GM12891 (cell line): Measurements from ENCODE around the gene PCBP3.

Experiments used
- POLR2A ChIP-seq: IDR thresholded peaks from 2 replicates; pipeline ENCODE4 v1.6.1; 2011; ENCODE audit warnings: low read depth, low read length, control low read depth
- POLR2AphosphoS5 ChIP-seq: IDR thresholded peaks from 2 replicates; pipeline ENCODE4 v1.6.1; 2011; ENCODE audit warnings: low read depth, low read length, control low read depth
- SPI1 ChIP-seq: IDR thresholded peaks from 2 replicates; pipeline ENCODE4 v1.6.1; 2011; ENCODE audit warnings: low read depth, low read length, control low read depth
- TAF1 ChIP-seq: IDR thresholded peaks from 2 replicates; pipeline ENCODE4 v1.6.1; 2011; ENCODE audit warnings: low read depth, low read length, control low read depth

GRCh38 chr21:45598109-45598508 lies 45.4 kb upstream of the PCBP3 start:
- TF ChIP-seq POLR2A (no peak), POLR2AphosphoS5 (0 out of 2 replicates have a peak, but pooled peaks have one; percentile 11), TAF1 (no peak), SPI1 (no peak)
